ENCODE data around the gene RASGRP4.

GRCh38 chr19:38394488-38394887 is 31.5 kb downstream of the RASGRP4 start:
- TF ChIP-seq YY1 (IDR thresholded peaks at IDR 0.05; ENCODE audit: insufficient read depth, insufficient read length), result no peak
- no peak for TF ChIP-seq SUZ12 (IDR thresholded peaks at IDR 0.05; ENCODE audit: extremely low read depth, insufficient read depth, insufficient read length)
- TF ChIP-seq ZNF274 (IDR thresholded peaks at IDR 0.05; ENCODE audit: low read depth, low read length), result no peak
